Endothelial cell of umbilical vein (primary cell): ENCODE measurements around the gene TOR1A. TPM values are rescaled to one million over a fixed set of nuclear protein-coding genes. Genes with fewer than 3 reads are reported as not detected.

Source experiments
- BruUV-seq: library from RNA; stranded (reverse); fragments of 400-500 nt; replicated peaks from 2 replicates; lab custom pipeline; 2021; lab: Mats Ljungman, UMichigan
- CTCF ChIA-PET: fragments of 300-600, 350-600 bp; sonication (Branson Sonifier 250); formaldehyde crosslinking; loops from one replicate; lab custom pipeline; 2021; ENCODE audit warnings: antibody characterized with exemption, inconsistent platforms; lab: Charles Lee
- POLR2A ChIA-PET: fragments of 300-600, 350-600 bp; sonication (Branson Sonifier 250); formaldehyde crosslinking; loops from one replicate; lab custom pipeline; 2021; ENCODE audit warnings: antibody characterized with exemption, inconsistent platforms; lab: Charles Lee
- DNase-seq: peaks from one replicate; pipeline ENCODE4 v3.0.0-alpha.2; 2011; ENCODE audit warnings: low read depth, low spot score
- FAIRE-seq: peaks from 2 replicates; lab custom pipeline; 2011; peaks lifted over from hg19 to GRCh38; lab: Jason Lieb, UNC
- H2AFZ ChIP-seq: 2 replicates; pipeline ENCODE4 v1.6.0; 2012; ENCODE audit warnings: low read depth, low read length, control low read depth, inconsistent platforms
- H3K27ac ChIP-seq: 2 replicates; pipeline ENCODE4 v1.5.1; 2011; ENCODE audit warnings: low read depth, mild to moderate bottlenecking, control low read depth, low read length, moderate library complexity; ENCODE audit not compliant: insufficient read depth
- H3K27me3 ChIP-seq, 2 experiments: 2 replicates each; pipeline versions ENCODE4 v1.6.0 to v1.6.1; 2011; ENCODE audit warnings: low read length in 2 of 2, mixed read lengths in 1 of 2; ENCODE audit not compliant: control insufficient read depth in 2 of 2, insufficient read depth in 2 of 2
- H3K36me3 ChIP-seq, 2 experiments: 2 replicates in 1 of 2; 3 replicates in 1 of 2; pipeline ENCODE4 v1.5.1; 2011; ENCODE audit warnings: low read length in 2 of 2, mild to moderate bottlenecking in 1 of 2, moderate library complexity in 1 of 2; ENCODE audit not compliant: control insufficient read depth in 2 of 2, insufficient read depth in 2 of 2; ENCODE audit errors: extremely low read depth in 1 of 2
- H3K4me1 ChIP-seq: 3 replicates; pipeline ENCODE4 v1.5.1; 2011; ENCODE audit warnings: mild to moderate bottlenecking, low read length; ENCODE audit not compliant: control insufficient read depth, insufficient read depth; ENCODE audit errors: extremely low read depth
- H3K4me2 ChIP-seq: 2 replicates; pipeline ENCODE4 v1.6.1; 2011; ENCODE audit warnings: low read length, control low read depth, mixed read lengths; ENCODE audit not compliant: insufficient read depth
- H3K4me3 ChIP-seq, 3 experiments: fragments of 200-600 bp in 1 of 3; sonication (generic), shearing (Covaris generic) in 1 of 3; replicated peaks in 1 of 3; 2 replicates each; pipeline ENCODE4 v1.5.1; 2011 to 2016; ENCODE audit warnings: control low read depth in 3 of 3, low read length in 3 of 3, mild to moderate bottlenecking in 2 of 3, inconsistent platforms in 1 of 3, low read depth in 1 of 3, moderate library complexity in 1 of 3; ENCODE audit not compliant: insufficient read depth in 1 of 3
- H3K79me2 ChIP-seq: 2 replicates; pipeline ENCODE4 v1.6.0; 2012; ENCODE audit warnings: low read length, inconsistent platforms; ENCODE audit not compliant: control insufficient read depth, insufficient read depth
- H3K9ac ChIP-seq: replicated peaks from 2 replicates; pipeline ENCODE3; 2011; ENCODE audit warnings: low read length, control low read depth; ENCODE audit not compliant: insufficient read depth; ENCODE audit errors: extremely low read depth
- H3K9me1 ChIP-seq: replicated peaks from 3 replicates; pipeline ENCODE4 v1.6.0; 2011; ENCODE audit warnings: mild to moderate bottlenecking, low read length; ENCODE audit not compliant: control insufficient read depth, insufficient read depth; ENCODE audit errors: extremely low read depth
- H3K9me3 ChIP-seq: replicated peaks from 2 replicates; pipeline ENCODE4 v1.5.1; 2012; ENCODE audit warnings: low read length, inconsistent platforms; ENCODE audit not compliant: control insufficient read depth, insufficient read depth
- H4K20me1 ChIP-seq: replicated peaks from 2 replicates; pipeline ENCODE3; 2011; ENCODE audit warnings: mild to moderate bottlenecking, low read length; ENCODE audit not compliant: control insufficient read depth, insufficient read depth; ENCODE audit errors: extremely low read depth
- EZH2 ChIP-seq: IDR thresholded peaks from 2 replicates; pipeline ENCODE4 v1.6.1; 2012; ENCODE audit warnings: borderline replicate concordance, low read depth, mild to moderate bottlenecking, moderate library complexity, low read length, inconsistent platforms; ENCODE audit not compliant: severe bottlenecking
- FOS ChIP-seq: IDR thresholded peaks from 2 replicates; pipeline ENCODE4 v1.6.1; 2011; ENCODE audit warnings: mild to moderate bottlenecking, low read length, moderate library complexity, borderline replicate concordance; ENCODE audit not compliant: insufficient read depth
- GATA2 ChIP-seq: IDR thresholded peaks from 2 replicates; pipeline ENCODE4 v1.7.0; 2011; ENCODE audit warnings: low read depth, mild to moderate bottlenecking, moderate library complexity, mixed read lengths, low read length; ENCODE audit not compliant: insufficient read length, insufficient read depth
- JUN ChIP-seq: IDR thresholded peaks from 2 replicates; pipeline ENCODE4 v1.6.1; 2011; ENCODE audit warnings: borderline replicate concordance, low read depth; ENCODE audit not compliant: insufficient read length, insufficient read depth
- MYC ChIP-seq: IDR thresholded peaks from one replicate; pipeline ENCODE4 v1.6.1; 2011; ENCODE audit warnings: mild to moderate bottlenecking, low read depth, low read length
- POLR2A ChIP-seq: IDR thresholded peaks from 2 replicates; pipeline ENCODE4 v1.6.1; 2012; ENCODE audit warnings: low read depth, mild to moderate bottlenecking, control low read depth, low read length
- POLR2AphosphoS5 ChIP-seq: IDR thresholded peaks from 2 replicates; pipeline ENCODE4 v1.6.1; 2012; ENCODE audit warnings: low read depth, mild to moderate bottlenecking, control low read depth, low read length, moderate library complexity; ENCODE audit not compliant: insufficient read depth
- dilution Hi-C: fragments of 300-500 bp; cut with MboI; formaldehyde crosslinking; loops from one replicate; pipeline ENCODE4 v1.15.0; 2019; ENCODE audit warnings: low sequenced_read_pairs; ENCODE audit not compliant: extremely low pct_ligation_motif_present
- intact Hi-C: fragments of 100-400 bp; cut with micrococcal nuclease; formaldehyde crosslinking; loops from one replicate; pipeline ENCODE4 v1.10.0; 2022
- polyA plus RNA-seq, 4 experiments: library from polyadenylated mRNA; depleted of rRNA in 3 of 4; stranded (reverse) in 3 of 4; unstranded in 1 of 4; fragments of >200 nt; gene quantifications; 2 replicates each; pipeline versions ENCODE4 v1.2.1 to v1.2.3, GENCODE V29; 2011 to 2012; ENCODE audit warnings: missing spikeins in 1 of 4
- total RNA-seq: library from RNA; stranded (reverse); gene quantifications from 2 replicates; pipeline ENCODE4 v1.2.3, GENCODE V29; 2021
- TF ChIP-seq, protein P1 (sequence below), 2 donors: IDR thresholded peaks; 1 replicate in 1 of 2; 2 replicates in 1 of 2; pipeline ENCODE4 v1.5.1; 2011; ENCODE audit warnings: low read length in 2 of 2, mild to moderate bottlenecking in 2 of 2, moderate library complexity in 2 of 2, control low read depth in 1 of 2, inconsistent platforms in 1 of 2, low read depth in 1 of 2; ENCODE audit not compliant: insufficient read depth in 1 of 2; ENCODE audit errors: extremely low read depth in 1 of 2
- TF ChIP-seq, protein P2 (sequence below): IDR thresholded peaks from 2 replicates; pipeline ENCODE4 v1.6.1; 2011; ENCODE audit not compliant: insufficient read depth, insufficient read length

Gene TOR1A
- total and polyA plus RNA-seq, 2 donors (not counting 3 experiments of a cell fraction or from before 2014, with no cell fraction given), result 57.8 to 89.8 TPM

DNA sequence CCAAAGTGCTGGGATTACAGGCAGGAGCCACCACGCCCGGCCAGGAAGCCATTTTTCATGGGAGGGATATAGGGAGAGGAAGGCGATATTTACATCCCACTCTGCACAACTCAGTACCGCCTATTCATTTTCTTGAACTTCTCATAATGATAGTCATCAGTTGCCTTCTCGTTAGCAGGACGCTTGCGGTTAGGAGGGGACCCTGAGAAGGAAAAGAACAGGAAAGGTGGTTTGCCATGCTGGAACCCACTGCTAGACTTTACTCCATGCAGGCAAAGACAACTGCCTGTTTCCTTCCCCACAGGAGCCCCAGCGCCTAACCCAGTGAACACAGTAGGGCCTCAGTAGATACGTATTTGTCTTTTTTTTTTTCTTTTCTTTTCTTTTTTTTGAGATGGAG is 4.1 kb upstream of the TOR1A start:
- dilution Hi-C loops (no loop called here), intact Hi-C loops (no loop called here)
- Histone ChIP-seq H3K9me1 (no peaks in the 10 kb centered on the region), H2AFZ (no peak overlapping the region), H3K4me1 (no peaks in the 10 kb centered on the region), H4K20me1 (no peaks in the 10 kb centered on the region), H3K4me2 (no peak overlapping the region), H3K36me3 (peaks cover 10 to 13% of the 10 kb centered on the region in 2 experiments), H3K27me3 (no peaks in the 10 kb centered on the region), H3K9me3 (no peaks in the 10 kb centered on the region), H3K27ac (no peak overlapping the region), H3K79me2 (peaks cover 2% of the 10 kb centered on the region), H3K4me3 (no peak overlapping the region), H3K9ac (no peak overlapping the region)
- ChIA-PET POLR2A (no interaction called here), CTCF (no interaction called here)
- TF ChIP-seq GATA2 (no peak), MYC (no peak), EZH2 (no peak), JUN (no peak), FOS (no peak), POLR2AphosphoS5 (no peak), POLR2A (no peak)
- TF ChIP-seq, protein P1, sequence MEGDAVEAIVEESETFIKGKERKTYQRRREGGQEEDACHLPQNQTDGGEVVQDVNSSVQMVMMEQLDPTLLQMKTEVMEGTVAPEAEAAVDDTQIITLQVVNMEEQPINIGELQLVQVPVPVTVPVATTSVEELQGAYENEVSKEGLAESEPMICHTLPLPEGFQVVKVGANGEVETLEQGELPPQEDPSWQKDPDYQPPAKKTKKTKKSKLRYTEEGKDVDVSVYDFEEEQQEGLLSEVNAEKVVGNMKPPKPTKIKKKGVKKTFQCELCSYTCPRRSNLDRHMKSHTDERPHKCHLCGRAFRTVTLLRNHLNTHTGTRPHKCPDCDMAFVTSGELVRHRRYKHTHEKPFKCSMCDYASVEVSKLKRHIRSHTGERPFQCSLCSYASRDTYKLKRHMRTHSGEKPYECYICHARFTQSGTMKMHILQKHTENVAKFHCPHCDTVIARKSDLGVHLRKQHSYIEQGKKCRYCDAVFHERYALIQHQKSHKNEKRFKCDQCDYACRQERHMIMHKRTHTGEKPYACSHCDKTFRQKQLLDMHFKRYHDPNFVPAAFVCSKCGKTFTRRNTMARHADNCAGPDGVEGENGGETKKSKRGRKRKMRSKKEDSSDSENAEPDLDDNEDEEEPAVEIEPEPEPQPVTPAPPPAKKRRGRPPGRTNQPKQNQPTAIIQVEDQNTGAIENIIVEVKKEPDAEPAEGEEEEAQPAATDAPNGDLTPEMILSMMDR (IDR thresholded peaks at IDR 0.05; ENCODE audit: extremely low read depth in 1 of 2, insufficient read depth in 1 of 2, low read depth in 1 of 2, low read length in 2 of 2), result no peak
- TF ChIP-seq, protein P2, sequence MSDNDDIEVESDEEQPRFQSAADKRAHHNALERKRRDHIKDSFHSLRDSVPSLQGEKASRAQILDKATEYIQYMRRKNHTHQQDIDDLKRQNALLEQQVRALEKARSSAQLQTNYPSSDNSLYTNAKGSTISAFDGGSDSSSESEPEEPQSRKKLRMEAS, result no peak
- BruUV-seq, result no TSS peak
- FAIRE-seq (no peak), DNase-seq (no peak)
